ENCODE results near the gene NUDC. TPM values are rescaled to one million over a fixed set of nuclear protein-coding genes. Genes with fewer than 3 reads are reported as not detected.
A peak's percentile ranks its signal among the peaks of the same experiment; 100 is the strongest.

The NUDC gene
- total and polyA plus RNA-seq, 2 of the 13 experiments (the other 11 are each of a cell fraction or from before 2014, with no cell fraction given), result 34.7 to 104 TPM

DNA sequence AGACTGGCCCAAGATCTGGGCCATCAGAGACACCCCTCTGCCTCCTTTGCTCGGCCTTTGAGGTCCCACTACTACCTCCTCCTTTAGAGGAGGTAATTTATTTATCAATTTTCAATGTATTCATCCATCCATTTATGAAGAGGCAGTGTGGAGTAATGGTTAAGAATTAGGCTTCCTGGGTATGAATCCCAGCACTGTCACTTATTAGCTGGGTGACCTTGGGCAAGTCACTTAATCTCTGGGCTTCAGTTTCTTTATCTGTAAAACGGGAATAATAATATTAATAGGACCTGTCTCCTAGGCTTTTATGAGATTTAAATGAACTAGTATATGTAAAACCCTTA is 9.4 kb upstream of the NUDC start:
- Histone ChIP-seq H4K20me1 (ENCODE audit: insufficient read depth, low read length) (peaks cover 16% of the 10 kb centered on the region; the same call in 1 of the 2 replicates), H2AFZ (ENCODE audit: low read length) (no peak overlapping the region), H3K79me2 (ENCODE audit: insufficient read depth, low read length) (peaks cover 30% of the 10 kb centered on the region), H3K9ac (ENCODE audit: insufficient read depth, low read depth, low read length) (peak overlapping the region; percentile 98), H3K27ac (ENCODE audit: extremely low read length, insufficient read depth, low read length) (peak overlapping the region; percentile 96), H3K27me3 (ENCODE audit: control insufficient read depth in 1 of 2, insufficient read depth in 2 of 2, low read length in 2 of 2) (no peaks in the 10 kb centered on the region; a peak in 1 of 5 replicates), H3K36me3 (replicated peaks in 1 of 2; ENCODE audit: control insufficient read depth in 1 of 2, insufficient read depth in 2 of 2, low read length in 2 of 2) (peaks cover 3 to 8% of the 10 kb centered on the region in 2 experiments; a peak in 3 of 5 replicates), H3K4me2 (ENCODE audit: low read depth, low read length) (peak overlapping the region; percentile 93), H3K4me3 (replicated peaks in 1 of 3; ENCODE audit: insufficient read depth in 1 of 3, low read depth in 2 of 3, low read length in 3 of 3) (peak overlapping the region; percentile 75 to 97 (median 92)), H3K4me1 (ENCODE audit: insufficient read depth, low read length) (peaks cover 69% of the 10 kb centered on the region), H3K9me3 (ENCODE audit: low read length) (no peaks in the 10 kb centered on the region)
- no TSS peak for BruUV-seq (replicated peaks)
- 39% methylated on average over 2 of the region's 2 CpGs for WGBS (ENCODE audit: low lambda C conversion rate)
- in situ Hi-C loops (cut with HindIII; ENCODE audit: extremely low pct_ligation_motif_present, low pct_unique_long_range_greater_than_20kb), result loop anchor here (5.0 kb wide), 1 partner anchor 80 kb away; the partner anchor contains the start of gene TRNP1
- FAIRE-seq (no peak), ATAC-seq (no peak), DNase-seq (ENCODE audit: low spot score) (no peak)
- CTCF ChIA-PET (ENCODE audit: low intra/inter-chr PET ratio, low total read pairs), result no interaction called here
- intact Hi-C loops (cut with micrococcal nuclease; ENCODE audit: unreplicated experiment), result loop anchor here (1.0 kb wide), 1 partner anchor 33 kb away; no protein-coding TSS in a partner anchor
- POLR2A ChIA-PET, result interaction anchor here (0.9 to 11.5 kb wide), 11 partner anchors 8 to 84 kb away, joined by 6 to 371 read pairs (median 60); partner anchors contain the start of genes GPATCH3, GPN2, KDF1 and NUDC
- TF ChIP-seq SNAI1 (CRISPR knock-in tag; IDR thresholded peaks at IDR 0.05; ENCODE audit: borderline replicate concordance) (0 out of 2 replicates have a peak, but pooled peaks have one; percentile 19), PAF1 (CRISPR knock-in tag; IDR thresholded peaks at IDR 0.05) (peak; percentile 65; the same call in 1 of the 2 replicates), RBFOX2 (IDR thresholded peaks at IDR 0.05; ENCODE audit: low read depth, low read length) (peak; percentile 73), ZNF687 (CRISPR knock-in tag; IDR thresholded peaks at IDR 0.05) (0 out of 2 replicates have a peak, but pooled peaks have one; percentile 29), TFDP1 (CRISPR knock-in tag; IDR thresholded peaks at IDR 0.05; ENCODE audit: borderline replicate concordance) (0 out of 2 replicates have a peak, but pooled peaks have one; percentile 2), TFAP4 (IDR thresholded peaks at IDR 0.05; ENCODE audit: borderline replicate concordance, low read depth) (no peak), PBX2 (CRISPR knock-in tag; IDR thresholded peaks at IDR 0.05) (no peak), ZFP37 (CRISPR knock-in tag; IDR thresholded peaks at IDR 0.05; ENCODE audit: borderline replicate concordance) (no peak), SKI (IDR thresholded peaks at IDR 0.05; ENCODE audit: partially characterized antibody) (no peak)
- TF ChIP-seq, protein P1, sequence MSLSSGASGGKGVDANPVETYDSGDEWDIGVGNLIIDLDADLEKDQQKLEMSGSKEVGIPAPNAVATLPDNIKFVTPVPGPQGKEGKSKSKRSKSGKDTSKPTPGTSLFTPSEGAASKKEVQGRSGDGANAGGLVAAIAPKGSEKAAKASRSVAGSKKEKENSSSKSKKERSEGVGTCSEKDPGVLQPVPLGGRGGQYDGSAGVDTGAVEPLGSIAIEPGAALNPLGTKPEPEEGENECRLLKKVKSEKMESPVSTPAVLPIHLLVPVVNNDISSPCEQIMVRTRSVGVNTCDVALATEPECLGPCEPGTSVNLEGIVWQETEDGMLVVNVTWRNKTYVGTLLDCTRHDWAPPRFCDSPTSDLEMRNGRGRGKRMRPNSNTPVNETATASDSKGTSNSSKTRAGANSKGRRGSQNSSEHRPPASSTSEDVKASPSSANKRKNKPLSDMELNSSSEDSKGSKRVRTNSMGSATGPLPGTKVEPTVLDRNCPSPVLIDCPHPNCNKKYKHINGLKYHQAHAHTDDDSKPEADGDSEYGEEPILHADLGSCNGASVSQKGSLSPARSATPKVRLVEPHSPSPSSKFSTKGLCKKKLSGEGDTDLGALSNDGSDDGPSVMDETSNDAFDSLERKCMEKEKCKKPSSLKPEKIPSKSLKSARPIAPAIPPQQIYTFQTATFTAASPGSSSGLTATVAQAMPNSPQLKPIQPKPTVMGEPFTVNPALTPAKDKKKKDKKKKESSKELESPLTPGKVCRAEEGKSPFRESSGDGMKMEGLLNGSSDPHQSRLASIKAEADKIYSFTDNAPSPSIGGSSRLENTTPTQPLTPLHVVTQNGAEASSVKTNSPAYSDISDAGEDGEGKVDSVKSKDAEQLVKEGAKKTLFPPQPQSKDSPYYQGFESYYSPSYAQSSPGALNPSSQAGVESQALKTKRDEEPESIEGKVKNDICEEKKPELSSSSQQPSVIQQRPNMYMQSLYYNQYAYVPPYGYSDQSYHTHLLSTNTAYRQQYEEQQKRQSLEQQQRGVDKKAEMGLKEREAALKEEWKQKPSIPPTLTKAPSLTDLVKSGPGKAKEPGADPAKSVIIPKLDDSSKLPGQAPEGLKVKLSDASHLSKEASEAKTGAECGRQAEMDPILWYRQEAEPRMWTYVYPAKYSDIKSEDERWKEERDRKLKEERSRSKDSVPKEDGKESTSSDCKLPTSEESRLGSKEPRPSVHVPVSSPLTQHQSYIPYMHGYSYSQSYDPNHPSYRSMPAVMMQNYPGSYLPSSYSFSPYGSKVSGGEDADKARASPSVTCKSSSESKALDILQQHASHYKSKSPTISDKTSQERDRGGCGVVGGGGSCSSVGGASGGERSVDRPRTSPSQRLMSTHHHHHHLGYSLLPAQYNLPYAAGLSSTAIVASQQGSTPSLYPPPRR (CRISPR knock-in tag; IDR thresholded peaks at IDR 0.05; ENCODE audit: borderline replicate concordance), result no peak

Measured in HepG2 (cell line).